Heart right ventricle (tissue), 16 donors: Measurements from ENCODE around the gene PIGN. TPM values are rescaled to one million over a fixed set of nuclear protein-coding genes. Genes with fewer than 3 reads are reported as not detected.

ENCODE experiments used
- ATAC-seq, 8 donors: fragments of 200-7000 bp; cut with Tn5 transposase; one replicate each; pipeline ENCODE4 v1.9.1; 2020; ENCODE audit warnings: mild to moderate bottlenecking in 8 of 8, moderate library complexity in 8 of 8, moderate number of reproducible peaks in 1 of 8
- DNase-seq, 2 donors: peaks; one replicate each; pipeline ENCODE4 v3.0.0-alpha.2; 2020
- H3K27ac ChIP-seq, 10 donors: fragments of 200-600 bp; sonication (generic) in 2 of 10; one replicate each; pipeline versions ENCODE4 v1.5.0 to v1.8.0; 2020 to 2022; ENCODE audit warnings: mild to moderate bottlenecking in 3 of 10
- H3K27me3 ChIP-seq, 7 donors: fragments of 200-600 bp; one replicate each; pipeline ENCODE4 v1.8.0; 2021 to 2022; ENCODE audit warnings: mild to moderate bottlenecking in 2 of 7
- H3K36me3 ChIP-seq, 9 donors: fragments of 200-600 bp; sonication (generic) in 1 of 9; one replicate each; pipeline versions ENCODE4 v1.5.0 to v1.8.0; 2020 to 2022; ENCODE audit warnings: mild to moderate bottlenecking in 2 of 9
- H3K4me1 ChIP-seq, 9 donors: fragments of 200-600 bp; sonication (generic) in 1 of 9; one replicate each; pipeline versions ENCODE4 v1.5.0 to v1.8.0; 2020 to 2022; ENCODE audit warnings: mild to moderate bottlenecking in 4 of 9
- H3K4me3 ChIP-seq, 10 donors: fragments of 200-600 bp; sonication (generic) in 2 of 10; one replicate each; pipeline versions ENCODE4 v1.5.0 to v1.8.0; 2020 to 2022; ENCODE audit warnings: mild to moderate bottlenecking in 7 of 10, moderate library complexity in 2 of 10
- H3K9me3 ChIP-seq, 11 donors: fragments of 200-600 bp in 10 of 11; sonication (generic) in 2 of 11; one replicate each; pipeline versions ENCODE4 v1.5.0 to v1.8.0; 2013 to 2022; ENCODE audit warnings: mild to moderate bottlenecking in 2 of 11, control low read depth in 1 of 11, moderate library complexity in 1 of 11
- WGBS, 2 donors: extraction: QIAGEN DNeasy Blood & Tissue Kit; methylation state at CpG; one replicate each; pipeline ENCODE4 v1.1.7; 2013; ENCODE audit warnings: inconsistent platforms in 1 of 2; 5-methylcytosine and 5-hydroxymethylcytosine counted together
- intact Hi-C, 10 donors: fragments of 100-400 bp; cut with DNase I; formaldehyde crosslinking; loops; one replicate each; pipeline versions ENCODE4 v1.11.1 to v1.14.2; 2022
- polyA plus RNA-seq, 2 donors: library from polyadenylated mRNA; stranded (reverse); fragments of 200-250 nt; gene quantifications; one replicate each; pipeline ENCODE4 v1.2.3, GENCODE V29; 2013
- total RNA-seq, 10 donors: library from RNA; stranded (reverse); fragmentation: NEBNext Ultra II Directional in 3 of 10; extraction: Animal tissue kit (Norgen Biotek cat#: 25700) in 3 of 10; gene quantifications; one replicate each; pipeline versions ENCODE4 v1.2.1 to v1.2.4, GENCODE V29; 2021 to 2023
- TF ChIP-seq, protein P1 (sequence below), 9 donors: fragments of 200-600 bp; sonication (generic) in 2 of 9; IDR thresholded peaks; one replicate each; pipeline versions ENCODE4 v1.5.0 to v1.8.0; 2021 to 2022; ENCODE audit warnings: antibody characterized with exemption in 9 of 9, mild to moderate bottlenecking in 5 of 9, moderate library complexity in 1 of 9
- donor health status: Arrhythmogenic right ventricular cardiomyopathy.
- donor health status: ischemic (EF 13 %, LVEDD 7.1; RV severe dilation, severe dysfunction).
- donor health status: healthy with polysubstance abuse.
- donor health status: DM: no; HTN: yes; CAD: no.
- donor health status: DM: no; HTN: no; CAD: no.
- donor health status: ischemic (EF 25% LVEDD 6.9; RV normal size, moderate dysfunction).
- donor health status: ischemic (EF 25% LVEDD 5.7; RV mildly dilated, moderate dysfunction).
- donor health status: healthy.
- donor health status: DM: yes; HTN: yes; CAD: no.
- donor health status: Ischemic cardiomyopathy.
- donor health status: ischemic (EF 35%, LVEDD 5.7; RV mildly dilated, moderate dysfunction).
- donor health status: nonischemic (EF 11% LVEDD 7.7; RV severe dilation, severe dysfunction).
- donor health status: DM: yes; HTN: yes; CAD: no.
- donor health status: PGD.
- donor health status: ischemic (EF 29% LVEDD 5.4; RV normal size, mild dysfunction).
- donor health status: nonischemic (EF 23%, LVEDD 6.1; RV moderate dilation, normal function).

Gene PIGN
- total and polyA plus RNA-seq, 12 donors = 4.4 to 31.6 (median 19.7) TPM

GRCh38 chr18:62200121-62200914 lies 13.5 kb upstream of the PIGN start:
- H3K9me3 ChIP-seq = no peaks in the 10 kb centered on the region
- H3K36me3 ChIP-seq = no peaks in the 10 kb centered on the region
- H3K4me3 ChIP-seq = no peak overlapping the region
- DNase-seq (no peak), ATAC-seq (no peak)
- TF ChIP-seq, protein P1, sequence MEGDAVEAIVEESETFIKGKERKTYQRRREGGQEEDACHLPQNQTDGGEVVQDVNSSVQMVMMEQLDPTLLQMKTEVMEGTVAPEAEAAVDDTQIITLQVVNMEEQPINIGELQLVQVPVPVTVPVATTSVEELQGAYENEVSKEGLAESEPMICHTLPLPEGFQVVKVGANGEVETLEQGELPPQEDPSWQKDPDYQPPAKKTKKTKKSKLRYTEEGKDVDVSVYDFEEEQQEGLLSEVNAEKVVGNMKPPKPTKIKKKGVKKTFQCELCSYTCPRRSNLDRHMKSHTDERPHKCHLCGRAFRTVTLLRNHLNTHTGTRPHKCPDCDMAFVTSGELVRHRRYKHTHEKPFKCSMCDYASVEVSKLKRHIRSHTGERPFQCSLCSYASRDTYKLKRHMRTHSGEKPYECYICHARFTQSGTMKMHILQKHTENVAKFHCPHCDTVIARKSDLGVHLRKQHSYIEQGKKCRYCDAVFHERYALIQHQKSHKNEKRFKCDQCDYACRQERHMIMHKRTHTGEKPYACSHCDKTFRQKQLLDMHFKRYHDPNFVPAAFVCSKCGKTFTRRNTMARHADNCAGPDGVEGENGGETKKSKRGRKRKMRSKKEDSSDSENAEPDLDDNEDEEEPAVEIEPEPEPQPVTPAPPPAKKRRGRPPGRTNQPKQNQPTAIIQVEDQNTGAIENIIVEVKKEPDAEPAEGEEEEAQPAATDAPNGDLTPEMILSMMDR (IDR thresholded peaks at IDR 0.05) = no peak
- WGBS, 2 donors = 51 to 54% methylated on average over 3 of the region's 3 CpGs
- H3K27me3 ChIP-seq = no peaks in the 10 kb centered on the region
- no peak overlapping the region for H3K27ac ChIP-seq
- H3K4me1 ChIP-seq = peaks cover 0 to 43% (median 16%) of the 10 kb centered on the region in 9 donors
- intact Hi-C loops = no loop called here

GRCh38 chr18:62199629-62200028 lies 12.8 kb upstream of the PIGN start:
- no peaks in the 10 kb centered on the region for H3K36me3 ChIP-seq
- ATAC-seq = no peak
- H3K9me3 ChIP-seq = no peaks in the 10 kb centered on the region
- no peaks in the 10 kb centered on the region for H3K27me3 ChIP-seq
- no peak for DNase-seq
- H3K4me3 ChIP-seq = no peak overlapping the region
- intact Hi-C loops = loop anchor here in 2 of 10 donors (5.0 to 10.0 kb wide), 2 partner anchors 43 to 515 kb away; partner anchors contain the start of gene PHLPP1 (in 1 of the 2)
- TF ChIP-seq, protein P1 (IDR thresholded peaks at IDR 0.05) = no peak
- peaks cover 0 to 43% (median 16%) of the 10 kb centered on the region in 9 donors for H3K4me1 ChIP-seq
- 74 to 97% methylated on average over 2 of the region's 2 CpGs for WGBS, 2 donors
- H3K27ac ChIP-seq = no peak overlapping the region

DNA sequence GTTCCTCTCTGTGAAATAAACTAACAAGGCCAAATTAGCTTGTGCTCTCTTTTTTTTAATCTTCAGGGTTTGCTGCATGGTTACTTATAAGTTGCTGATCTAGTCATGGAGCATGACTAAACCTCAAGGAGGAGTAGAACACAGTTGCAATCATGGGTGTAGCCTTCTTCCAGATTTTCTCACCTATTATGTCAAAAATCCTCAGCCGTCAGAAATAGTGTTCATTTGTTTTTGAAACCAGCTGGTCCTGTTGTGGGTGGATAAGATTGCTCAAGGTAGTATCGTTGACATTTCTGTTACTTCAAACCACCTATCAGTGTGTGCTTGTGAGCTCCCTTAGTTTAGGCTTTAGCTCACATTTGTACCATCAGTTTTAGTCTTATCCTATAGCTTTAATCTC lies 11.4 kb upstream of the PIGN start:
- Histone ChIP-seq H3K9me3 (no peaks in the 10 kb centered on the region), H3K27ac (no peak overlapping the region), H3K36me3 (no peaks in the 10 kb centered on the region), H3K27me3 (no peaks in the 10 kb centered on the region), H3K4me3 (no peak overlapping the region), H3K4me1 (peaks cover 0 to 52% (median 16%) of the 10 kb centered on the region in 9 donors)
- ATAC-seq (no peak), DNase-seq (no peak)
- intact Hi-C loops = loop anchor here in 2 of 10 donors (5.0 to 10.0 kb wide), 2 partner anchors 44 to 517 kb away; partner anchors contain the start of gene PHLPP1 (in 1 of the 2)
- WGBS, 2 donors = 85 to 87% methylated on average over 2 of the region's 2 CpGs
- TF ChIP-seq, protein P1 (IDR thresholded peaks at IDR 0.05) = no peak

DNA sequence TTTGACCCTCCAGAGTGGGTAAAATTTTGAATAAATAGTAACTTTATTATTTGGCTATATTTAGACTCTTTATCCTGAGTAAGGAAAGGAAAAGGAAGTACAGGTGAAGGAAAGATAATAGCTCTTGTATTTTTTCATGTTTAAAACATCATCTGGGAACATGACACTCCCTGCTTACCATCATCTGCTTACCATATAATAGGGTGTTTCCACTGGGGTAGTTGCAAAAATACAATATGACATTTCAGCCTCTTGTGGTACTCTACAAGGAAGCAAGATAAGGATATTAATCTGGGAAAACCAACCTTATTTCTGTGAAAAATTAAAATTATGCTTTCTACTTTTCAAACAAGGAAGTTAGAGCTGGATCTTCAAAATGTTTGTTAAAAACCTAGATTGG lies 10.1 kb upstream of the PIGN start:
- intact Hi-C loops = loop anchor here in 2 of 10 donors (5.0 to 10.0 kb wide), 2 partner anchors 45 to 518 kb away; partner anchors contain the start of gene PHLPP1 (in 1 of the 2)
- ATAC-seq = no peak
- Histone ChIP-seq H3K36me3 (no peaks in the 10 kb centered on the region), H3K9me3 (peaks cover 0 to 7% (median 0%) of the 10 kb centered on the region in 11 donors), H3K4me3 (no peak overlapping the region), H3K4me1 (peaks cover 0 to 52% (median 16%) of the 10 kb centered on the region in 9 donors), H3K27me3 (no peaks in the 10 kb centered on the region), H3K27ac (no peak overlapping the region)
- TF ChIP-seq, protein P1 (IDR thresholded peaks at IDR 0.05) = no peak
- DNase-seq = no peak
